NCI-H526 (cell line): ENCODE measurements around the gene EPO.

Source experiments
- DNase-seq, 2 experiments: peaks; one replicate each; lab custom pipeline; 2025; lab: John Stamatoyannopoulos, UW

The EPO gene

DNA sequence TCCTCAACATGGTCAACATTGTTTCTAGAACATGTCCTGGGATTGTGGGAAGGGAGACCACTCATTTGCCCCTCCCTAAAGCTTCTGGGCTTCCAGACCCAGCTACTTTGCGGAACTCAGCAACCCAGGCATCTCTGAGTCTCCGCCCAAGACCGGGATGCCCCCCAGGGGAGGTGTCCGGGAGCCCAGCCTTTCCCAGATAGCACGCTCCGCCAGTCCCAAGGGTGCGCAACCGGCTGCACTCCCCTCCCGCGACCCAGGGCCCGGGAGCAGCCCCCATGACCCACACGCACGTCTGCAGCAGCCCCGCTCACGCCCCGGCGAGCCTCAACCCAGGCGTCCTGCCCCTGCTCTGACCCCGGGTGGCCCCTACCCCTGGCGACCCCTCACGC lies at the start of gene EPO:
EPO (plus strand) TSS at position 190 of the 392 bp plus-strand sequence. CDS start 513 bp downstream, outside the sequence.
- DNase-seq = no peak

DNA sequence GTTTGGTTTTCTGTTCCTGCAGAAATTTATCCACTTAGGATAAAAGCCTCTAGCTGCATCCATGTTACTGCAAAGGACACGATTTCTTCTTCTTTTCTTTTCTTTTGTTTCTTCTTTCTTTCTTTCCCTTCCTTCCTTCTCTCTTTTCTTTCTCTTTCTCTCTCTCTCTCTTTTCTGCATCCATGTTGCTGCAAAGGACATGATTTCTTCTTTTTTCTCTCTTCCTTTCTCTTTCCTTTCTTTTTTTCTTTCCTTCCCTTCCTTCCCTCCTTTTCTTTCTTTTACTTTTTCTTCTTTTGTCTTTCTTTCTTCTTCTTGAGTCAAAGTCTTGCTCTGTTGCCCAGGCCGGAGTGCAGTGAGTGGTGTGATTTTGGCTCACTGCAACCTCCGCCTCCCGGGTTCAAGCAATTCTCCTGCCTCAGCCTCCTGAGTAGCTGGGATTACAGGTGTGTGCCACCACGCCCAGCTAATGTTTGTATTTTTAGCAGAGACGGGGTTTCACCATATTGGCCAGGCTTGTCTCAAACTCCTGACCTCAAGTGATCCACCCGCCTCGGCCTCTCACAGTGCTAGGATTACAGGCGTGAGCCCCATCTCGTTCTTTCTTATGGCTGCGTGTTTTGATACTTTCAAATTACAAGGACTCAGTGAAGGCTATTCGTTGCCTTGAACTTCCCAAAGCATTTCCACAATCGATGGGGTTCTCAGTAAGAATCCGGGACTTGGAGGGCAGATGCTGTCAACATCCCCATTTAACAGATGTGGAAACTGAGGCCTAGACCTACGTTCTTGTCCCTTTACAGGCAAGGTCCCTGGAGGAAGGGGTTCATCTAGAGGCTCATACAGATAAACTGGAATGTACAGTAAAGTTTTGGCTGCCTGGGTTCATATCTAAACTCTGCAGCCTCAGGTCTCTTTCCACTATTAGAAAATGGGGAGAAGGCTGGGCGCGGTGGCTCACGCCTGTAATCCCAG lies 48.6 kb upstream of the EPO start:
- no peak for DNase-seq

- DNase-seq = peak; percentile 99
Observed at GRCh38 chr7:100673302-100673941, 46.8 kb upstream of the EPO start, which contains the start of gene GNB2. GNB2 (plus strand) TSS chr7:100673740; CDS start chr7:100676266, 2,526 bp downstream.

GRCh38 chr7:100673942-100674410 lies 46.3 kb upstream of the EPO start:
- peak in 1 of 2 experiments; percentile 68 for DNase-seq

DNA sequence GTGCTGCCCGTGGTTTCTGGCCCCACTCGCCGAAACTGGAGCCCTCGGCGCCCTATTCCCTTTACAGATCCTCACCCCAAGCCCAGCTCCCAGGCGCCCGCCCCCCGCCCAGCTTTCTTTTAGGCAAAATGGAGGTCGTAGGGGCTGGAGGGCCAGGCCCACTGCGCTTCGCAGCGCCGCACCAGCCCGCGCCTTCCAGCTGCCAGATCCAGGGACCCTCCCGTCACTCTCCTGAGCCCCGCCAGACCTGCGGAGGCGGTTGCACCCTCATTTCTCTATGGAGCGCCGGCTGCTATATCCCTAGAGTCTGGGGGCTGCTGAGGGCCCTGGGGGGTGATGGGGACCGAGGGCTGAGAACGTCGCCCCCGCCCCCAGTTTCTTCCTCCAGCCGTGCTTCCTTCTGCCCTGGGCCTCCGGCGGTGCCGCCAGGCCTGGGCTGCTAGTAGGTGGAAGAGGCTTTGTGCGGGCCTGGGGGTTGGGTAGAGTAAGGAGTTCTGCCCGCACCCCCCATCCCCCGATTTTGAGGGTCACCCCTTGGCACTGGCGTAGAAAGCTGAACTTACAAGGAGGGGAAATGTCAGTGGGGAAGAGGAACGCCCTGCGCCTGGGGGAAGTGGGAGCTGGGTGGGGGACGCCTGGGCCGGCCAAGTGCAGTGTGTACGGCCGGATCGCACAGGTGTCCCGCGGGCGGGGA lies 45.7 kb upstream of the EPO start:
- DNase-seq = peak in 1 of 2 experiments; percentile 70

DNA sequence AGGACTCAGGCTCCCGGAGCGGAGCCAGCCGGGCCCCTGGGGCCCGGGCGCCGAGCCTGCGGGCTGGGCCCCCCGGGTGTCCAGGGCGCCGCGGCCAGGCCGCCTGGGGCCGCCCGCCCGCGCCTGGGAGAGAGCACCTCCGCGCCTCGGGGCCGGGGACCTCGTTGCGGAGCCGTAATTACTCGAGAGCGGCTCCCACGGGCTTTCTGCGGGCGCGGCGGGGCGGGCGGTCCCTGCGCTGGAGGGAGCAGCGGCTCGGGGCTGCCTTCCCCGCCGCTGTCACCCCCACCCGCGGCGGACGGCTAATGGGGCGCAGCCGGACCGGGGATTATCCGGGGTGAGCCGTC lies 45.2 kb upstream of the EPO start:
- DNase-seq = peak in 1 of 2 experiments; percentile 82

DNA sequence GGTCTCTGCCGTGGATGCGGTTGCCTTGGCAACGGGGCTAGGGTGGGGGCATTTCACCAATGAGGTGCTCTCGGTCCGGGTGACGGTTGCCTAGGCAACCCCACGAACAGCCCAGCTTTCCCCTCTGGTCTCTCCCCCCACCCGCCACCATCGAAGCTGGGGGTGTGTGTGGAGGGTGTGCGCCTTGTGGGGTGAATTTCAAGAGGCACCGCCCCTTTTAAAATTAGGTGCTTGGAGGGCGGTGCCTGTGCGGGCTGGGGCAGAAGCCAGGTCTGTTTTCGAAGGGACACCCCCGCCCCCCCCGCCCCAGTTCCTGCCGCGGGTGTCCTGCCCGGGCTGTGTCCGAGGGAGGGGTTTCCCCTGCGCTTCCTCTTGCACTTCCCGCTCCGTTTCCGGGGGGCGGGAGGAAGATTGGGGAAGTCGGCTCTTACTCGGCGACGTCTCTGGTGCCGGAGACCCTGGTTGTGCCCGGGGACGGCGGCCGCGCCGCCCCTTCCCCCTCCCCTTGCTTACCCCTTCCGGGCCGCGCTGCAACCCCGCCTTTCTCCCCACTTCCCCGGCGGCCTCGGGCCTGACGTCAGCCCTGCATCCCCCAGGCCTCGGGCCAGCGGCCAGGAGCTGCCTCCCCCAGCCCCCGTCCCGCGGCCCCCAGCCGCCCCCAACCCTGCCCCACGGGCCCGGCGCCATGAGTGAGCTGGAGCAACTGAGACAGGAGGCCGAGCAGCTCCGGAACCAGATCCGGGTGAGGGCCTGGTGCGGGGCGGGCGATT lies 44.5 kb upstream of the EPO start:
- peak; percentile 59 to 78 for DNase-seq

DNA sequence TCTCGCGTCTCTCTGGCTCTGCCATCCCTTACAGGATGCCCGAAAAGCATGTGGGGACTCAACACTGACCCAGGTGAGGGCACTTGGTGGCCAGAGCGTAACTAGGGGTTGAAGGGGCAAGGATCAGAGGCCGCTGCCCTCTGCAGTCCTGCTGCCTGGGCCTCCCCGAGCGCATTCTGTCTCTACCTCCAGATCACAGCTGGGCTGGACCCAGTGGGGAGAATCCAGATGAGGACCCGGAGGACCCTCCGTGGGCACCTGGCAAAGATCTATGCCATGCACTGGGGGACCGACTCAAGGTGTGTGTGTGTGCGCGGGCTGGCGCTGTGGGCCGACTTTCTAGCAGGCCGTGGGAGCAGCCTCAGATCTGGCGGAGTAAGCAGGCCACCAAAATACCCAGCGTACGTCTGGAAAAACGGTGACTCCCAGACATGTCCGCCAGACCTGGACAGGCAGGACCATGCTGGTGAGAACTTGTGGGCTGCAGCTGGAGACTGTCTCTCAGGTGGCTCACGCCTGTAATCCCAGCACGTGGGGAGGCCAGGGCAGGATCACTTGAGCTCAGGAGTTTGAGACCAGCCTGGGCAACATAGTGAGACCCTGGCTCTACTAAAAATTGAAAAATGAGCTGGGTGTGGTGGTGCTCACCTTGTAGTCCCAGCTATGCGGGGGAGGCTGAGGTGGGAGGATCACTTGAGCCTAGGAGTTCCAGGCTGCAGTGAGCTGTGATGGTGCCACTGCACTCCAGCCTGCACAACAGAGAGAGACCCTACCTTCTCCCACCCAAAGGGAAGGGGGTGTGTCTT lies 43.6 kb upstream of the EPO start:
- no peak for DNase-seq

GRCh38 chr7:100677308-100678267 lies 42.7 kb upstream of the EPO start:
- DNase-seq = no peak

DNA sequence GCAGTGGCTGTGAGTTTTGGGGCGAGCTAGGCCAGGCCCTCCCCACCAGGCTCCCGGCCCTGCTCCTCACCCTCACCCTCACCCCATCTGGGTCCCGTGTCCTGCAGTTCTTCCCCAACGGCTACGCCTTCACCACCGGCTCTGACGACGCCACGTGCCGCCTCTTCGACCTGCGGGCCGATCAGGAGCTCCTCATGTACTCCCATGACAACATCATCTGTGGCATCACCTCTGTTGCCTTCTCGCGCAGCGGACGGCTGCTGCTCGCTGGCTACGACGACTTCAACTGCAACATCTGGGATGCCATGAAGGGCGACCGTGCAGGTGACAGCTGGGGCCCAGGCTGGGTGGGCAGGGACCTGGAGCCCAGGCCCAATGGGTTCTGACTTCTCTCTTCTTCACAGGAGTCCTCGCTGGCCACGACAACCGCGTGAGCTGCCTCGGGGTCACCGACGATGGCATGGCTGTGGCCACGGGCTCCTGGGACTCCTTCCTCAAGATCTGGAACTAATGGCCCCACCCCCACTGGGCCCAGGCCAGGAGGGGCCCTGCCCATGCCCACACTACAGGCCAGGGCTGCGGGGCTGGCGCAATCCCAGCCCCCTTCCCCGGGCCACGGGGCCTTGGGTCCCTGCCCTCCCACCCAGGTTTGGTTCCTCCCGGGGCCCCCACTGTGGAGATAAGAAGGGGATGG lies 41.8 kb upstream of the EPO start:
- DNase-seq = no peak

- no peak for DNase-seq
Observed at GRCh38 chr7:100679129-100679926, 40.9 kb upstream of the EPO start.

GRCh38 chr7:100679927-100680575 lies 40.2 kb upstream of the EPO start:
- no peak for DNase-seq

- DNase-seq = no peak
Observed at GRCh38 chr7:100680576-100681271, 39.5 kb upstream of the EPO start.

DNA sequence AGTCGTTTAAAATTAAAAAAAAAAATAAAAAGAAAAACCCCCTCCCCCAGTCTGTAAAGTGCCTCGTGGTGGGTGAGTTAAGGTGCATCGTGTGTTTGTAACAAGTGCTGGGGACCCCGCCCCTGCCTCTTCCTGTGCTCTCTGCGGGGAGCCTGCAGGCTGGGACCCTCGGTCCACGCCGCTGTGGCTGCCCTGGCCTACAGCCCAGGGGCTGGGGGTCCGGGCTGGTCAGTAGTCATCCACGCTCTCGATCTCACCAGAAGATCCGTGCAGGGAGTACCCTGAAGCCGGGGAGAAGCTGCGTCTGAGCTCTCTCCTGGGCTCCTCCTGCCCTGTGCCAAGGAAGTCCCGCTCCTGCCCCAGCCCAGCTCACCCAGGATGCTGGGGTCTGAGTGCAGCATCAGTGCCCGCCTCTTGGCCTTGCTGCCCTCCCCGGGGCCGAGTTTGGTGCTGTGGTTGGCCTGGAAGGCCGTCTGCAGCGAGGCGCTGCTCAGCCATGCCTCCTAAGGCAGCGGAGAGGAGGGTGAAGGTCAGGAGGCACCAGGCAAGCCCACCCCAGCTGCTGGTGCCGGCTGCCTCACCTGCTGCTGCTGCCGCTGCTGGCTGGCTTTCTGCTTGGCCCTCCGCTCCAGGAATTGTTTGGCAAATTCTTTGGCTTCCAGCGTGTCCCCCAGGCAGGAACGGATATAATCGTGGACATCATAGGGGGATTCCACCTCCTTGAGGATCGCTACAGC lies 38.6 kb upstream of the EPO start:
- no peak for DNase-seq

DNA sequence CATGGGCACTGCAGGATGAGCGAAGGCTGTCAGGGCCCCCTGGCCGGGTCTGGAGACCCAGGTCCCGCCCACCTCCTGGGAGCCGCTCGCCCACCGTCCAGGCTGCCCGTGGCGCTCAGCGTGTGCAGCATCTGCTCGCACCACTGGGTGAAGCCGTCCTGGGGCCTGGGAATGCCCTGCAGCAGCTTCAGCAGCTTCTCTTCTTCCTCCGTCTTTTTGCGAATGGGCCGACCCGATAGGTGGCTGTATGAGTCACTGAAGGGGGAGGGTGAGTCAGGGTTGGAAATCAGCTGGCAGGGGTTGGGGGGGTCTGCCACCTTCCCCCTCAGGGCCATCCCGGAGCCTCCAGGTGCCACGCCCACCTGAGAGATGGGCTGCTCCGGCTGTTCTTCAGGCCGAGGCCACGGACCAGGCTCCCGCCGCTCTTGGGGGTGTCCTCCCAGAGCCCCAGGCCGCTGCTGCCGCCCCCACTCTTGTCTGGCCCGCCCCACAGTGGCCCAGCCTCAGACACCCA lies 38.0 kb upstream of the EPO start:
- no peak for DNase-seq
